HL-60/S4 (cell line): ENCODE data around the gene FILIP1.

Experiments
- in situ Hi-C: fragments of 300-500 bp; cut with MboI; formaldehyde crosslinking; loops from 2 replicates; pipeline ENCODE4 v1.14.3; 2022; ENCODE audit warnings: low sequenced_read_pairs

Gene FILIP1

GRCh38 chr6:75280131-75280855, 213.3 kb downstream of the FILIP1 start:
- in situ Hi-C loops: loop anchor here (25.0 kb wide), 1 partner anchor 257 kb away; no protein-coding TSS in a partner anchor

- in situ Hi-C loops: loop anchor here (25.0 kb wide), 1 partner anchor 258 kb away; no protein-coding TSS in a partner anchor
These were observed 214.2 kb downstream of the FILIP1 start for GRCh38 chr6:75279418-75279817.

GRCh38 chr6:75278474-75279077, 215.0 kb downstream of the FILIP1 start:
- in situ Hi-C loops: loop anchor here (25.0 kb wide), 1 partner anchor 259 kb away; no protein-coding TSS in a partner anchor

- in situ Hi-C loops: loop anchor here (25.0 kb wide), 1 partner anchor 262 kb away; no protein-coding TSS in a partner anchor
These were observed 218.5 kb downstream of the FILIP1 start for GRCh38 chr6:75275067-75275466.

- in situ Hi-C loops: no loop called here
These were observed 220.6 kb downstream of the FILIP1 start for GRCh38 chr6:75273009-75273408.

GRCh38 chr6:75272145-75272840, 221.3 kb downstream of the FILIP1 start:
- in situ Hi-C loops: no loop called here

- in situ Hi-C loops: no loop called here
These were observed 224.6 kb downstream of the FILIP1 start for GRCh38 chr6:75268988-75269354.

- in situ Hi-C loops: no loop called here
These were observed 225.2 kb downstream of the FILIP1 start for GRCh38 chr6:75268121-75268987.

GRCh38 chr6:75267461-75267860, 226.1 kb downstream of the FILIP1 start:
- in situ Hi-C loops: no loop called here

- in situ Hi-C loops: no loop called here
These were observed 226.8 kb downstream of the FILIP1 start for GRCh38 chr6:75266716-75267291.

- in situ Hi-C loops: no loop called here
These were observed 230.2 kb downstream of the FILIP1 start for GRCh38 chr6:75263401-75263750.

GRCh38 chr6:75262716-75263400, 230.7 kb downstream of the FILIP1 start:
- in situ Hi-C loops: no loop called here

GRCh38 chr6:75261299-75261698, 232.3 kb downstream of the FILIP1 start:
- in situ Hi-C loops: no loop called here

- in situ Hi-C loops: no loop called here
These were observed 236.1 kb downstream of the FILIP1 start for GRCh38 chr6:75257343-75258087.

GRCh38 chr6:75250552-75250951, 243.0 kb downstream of the FILIP1 start:
- in situ Hi-C loops: no loop called here

GRCh38 chr6:75249837-75250236, 243.8 kb downstream of the FILIP1 start:
- in situ Hi-C loops: no loop called here

GRCh38 chr6:75246386-75246785, 247.2 kb downstream of the FILIP1 start:
- in situ Hi-C loops: no loop called here

GRCh38 chr6:75244063-75244584, 249.5 kb downstream of the FILIP1 start:
- in situ Hi-C loops: no loop called here
